Frontal cortex (tissue), 1 donor: ENCODE results near the gene FBXO46. TPM values are rescaled to one million over a fixed set of nuclear protein-coding genes. Genes with fewer than 3 reads are reported as not detected.

Experiments used
- small RNA-seq: library from RNA; depleted of rRNA; stranded (forward); fragments of <200 nt; gene quantifications from one replicate; pipeline ENCODE3, GENCODE V24; 2014
- total RNA-seq: library from RNA; depleted of rRNA; stranded (reverse); fragments of >200 nt; gene quantifications from one replicate; pipeline ENCODE4 v1.2.3, GENCODE V29; 2014

FBXO46 gene
- total RNA-seq, 1 donor from 2014 or later = 13.9 TPM

Small RNA genes within 50 kb of the gene (small RNA-seq; reads per million reads assigned to genes)
- gene MIR642A = not detected

Other genes starting within 250 kb of the FBXO46 start
- gene RTN2, start 233.8 kb downstream of the FBXO46 start, total RNA-seq = 54.2 TPM
- 0.82 TPM for gene PPM1N, start 232.5 kb downstream of the FBXO46 start, total RNA-seq
- gene VASP, start 223.4 kb downstream of the FBXO46 start, total RNA-seq = 9.0 TPM
- 1.6 TPM for gene OPA3, start 146.1 kb downstream of the FBXO46 start, total RNA-seq
- under 0.01 TPM for gene GPR4, start 128.7 kb downstream of the FBXO46 start, total RNA-seq
- 13.0 TPM for gene EML2, start 91.5 kb downstream of the FBXO46 start, total RNA-seq
- 0.41 TPM for gene GIPR, start 62.7 kb downstream of the FBXO46 start, total RNA-seq
- 157 TPM for gene SNRPD2, start 38.9 kb downstream of the FBXO46 start, total RNA-seq
- 8.2 TPM for gene QPCTL, start 38.2 kb downstream of the FBXO46 start, total RNA-seq
- not detected for gene MEIOSIN, start 2.5 kb upstream of the FBXO46 start, total RNA-seq
- 0.82 TPM for gene SIX5, start 38.4 kb upstream of the FBXO46 start, total RNA-seq
- gene DMPK, start 51.6 kb upstream of the FBXO46 start, total RNA-seq = 13.9 TPM
- gene DMWD, start 61.9 kb upstream of the FBXO46 start, total RNA-seq = 47.7 TPM
- gene RSPH6A, start 84.4 kb upstream of the FBXO46 start, total RNA-seq = not detected
- 18.3 TPM for gene SYMPK, start 132.3 kb upstream of the FBXO46 start, total RNA-seq
- not detected for gene FOXA3, start 133.4 kb upstream of the FBXO46 start, total RNA-seq
- gene IRF2BP1, start 155.2 kb upstream of the FBXO46 start, total RNA-seq = 36.7 TPM
- 0.82 TPM for gene MYPOP, start 171.7 kb upstream of the FBXO46 start, total RNA-seq
- not detected for gene NANOS2, start 183.9 kb upstream of the FBXO46 start, total RNA-seq
- 8.6 TPM for gene NOVA2, start 243.0 kb upstream of the FBXO46 start, total RNA-seq